Retina (tissue), 1 donor: ENCODE data around the gene CABP2.
A peak's percentile ranks its signal among the peaks of the same experiment; 100 is the strongest.
"Not testable (repeated sequence)": the region's sequence is repeated elsewhere in the genome, so short reads cannot be mapped to it uniquely, and the experiment has no call there.

Experiments used
- DNase-seq: peaks from one replicate; pipeline ENCODE4 v3.0.0-alpha.2; 2016

The CABP2 gene

DNA sequence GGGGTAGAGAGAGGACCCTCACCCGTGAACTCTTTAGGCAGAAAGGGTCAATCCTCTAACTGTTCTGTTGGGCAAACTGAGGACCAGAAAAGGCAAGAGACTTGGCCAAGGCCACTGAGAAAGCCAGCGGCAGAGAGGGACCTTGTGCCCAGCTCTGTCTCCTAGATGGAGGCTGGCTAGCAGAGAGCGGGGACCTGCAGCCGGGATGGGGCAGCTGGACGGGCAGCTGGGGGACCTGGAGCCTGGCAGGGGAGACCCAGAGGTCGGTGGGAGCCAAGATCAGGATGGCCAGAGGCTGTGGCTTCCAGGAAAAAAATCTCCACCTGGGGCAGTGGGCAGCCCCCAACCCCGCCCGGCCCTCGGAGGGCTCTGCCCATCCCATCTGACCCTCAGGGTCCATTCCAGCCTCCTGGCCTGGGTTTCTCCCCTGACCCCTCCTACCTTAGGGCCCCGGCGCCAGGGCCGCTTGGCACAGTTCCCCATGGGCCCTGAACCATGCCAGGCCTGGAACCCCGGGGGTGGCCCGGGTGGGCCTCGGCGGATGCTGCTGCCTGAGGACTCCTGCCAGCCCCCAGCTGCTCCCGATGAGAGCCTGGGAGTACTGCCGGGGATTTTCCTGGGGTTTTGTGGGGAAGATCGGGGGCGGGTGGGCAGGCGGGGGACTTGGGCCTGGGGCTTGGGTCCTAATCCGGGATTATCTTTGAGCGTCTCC is at the start of gene CABP2:
Gene CABP2 (minus strand): TSS at position 603 of the 712 bp plus-strand sequence. CDS start 120 bp downstream, at position 483.
- no peak for DNase-seq

DNA sequence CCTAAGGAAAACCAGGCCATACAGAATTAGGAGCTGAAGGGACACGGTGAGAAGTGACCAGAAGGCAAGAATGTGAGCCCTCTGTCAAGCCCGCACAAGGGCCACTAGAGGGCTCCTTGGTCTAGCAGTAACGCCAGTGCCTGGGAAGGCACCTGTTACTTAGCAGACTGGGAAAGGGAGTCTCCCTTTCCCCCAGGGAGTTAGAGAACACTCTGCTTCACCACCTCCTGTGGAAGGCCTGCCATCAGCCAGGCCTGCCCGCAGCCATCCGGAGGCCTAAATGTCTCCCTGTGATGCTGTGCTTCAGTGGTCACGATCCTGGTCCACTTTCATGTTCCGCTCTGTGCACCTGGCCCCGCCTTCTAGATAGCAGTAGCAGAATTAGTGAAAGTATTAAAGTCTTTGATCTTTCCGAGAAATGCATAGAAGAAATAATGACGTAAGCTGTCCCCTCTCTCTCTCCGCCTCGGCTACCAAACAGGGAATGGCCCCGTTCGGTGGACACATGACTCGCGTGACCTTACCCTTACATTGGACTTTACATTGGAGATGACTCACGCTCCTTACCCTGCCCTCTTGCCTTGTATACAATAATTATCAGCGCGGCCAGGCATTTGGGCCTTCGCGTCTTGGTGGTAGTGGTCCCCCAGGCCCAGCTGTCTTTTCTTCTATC is 49.6 kb upstream of the CABP2 start:
- peak; percentile 50 for DNase-seq

DNA sequence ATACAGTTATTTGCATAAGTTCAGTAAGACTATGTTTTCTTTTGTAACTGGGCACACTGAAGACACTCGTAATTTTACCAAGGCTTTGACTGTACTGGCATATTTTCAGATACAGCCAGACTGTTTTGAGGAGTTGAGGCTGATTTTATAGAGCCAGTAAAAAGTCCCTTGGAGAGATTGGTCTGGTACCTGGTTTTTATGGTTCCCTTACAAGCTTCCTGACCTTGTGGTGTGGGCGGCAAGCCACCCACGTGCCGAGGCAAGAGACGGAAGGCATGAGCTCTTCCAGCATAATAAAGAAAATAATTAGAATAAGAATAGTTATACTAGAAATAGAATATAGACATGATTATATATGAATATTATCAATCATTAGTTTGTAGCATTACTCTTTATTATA is 49.1 kb upstream of the CABP2 start:
- DNase-seq: no peak

DNA sequence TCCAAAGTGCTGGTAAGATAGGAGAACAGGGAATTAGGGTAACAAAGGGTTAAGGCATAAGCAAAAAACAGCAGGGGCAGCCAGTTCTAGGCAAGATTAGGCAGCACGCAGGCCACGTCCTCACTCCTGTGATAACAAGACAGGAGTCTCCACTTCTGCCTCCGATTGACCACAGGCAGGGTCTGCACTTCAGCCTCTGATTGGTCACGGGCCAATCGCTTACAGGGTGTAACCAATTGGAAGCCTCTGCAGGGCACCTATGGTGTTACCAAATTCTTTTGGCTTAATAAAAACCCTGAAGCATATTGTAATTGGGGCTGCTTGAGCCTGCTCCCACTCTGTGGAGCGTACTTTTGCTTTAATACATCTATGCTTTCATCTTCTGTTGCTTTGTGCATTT is 48.2 kb upstream of the CABP2 start:
- DNase-seq: no peak

DNA sequence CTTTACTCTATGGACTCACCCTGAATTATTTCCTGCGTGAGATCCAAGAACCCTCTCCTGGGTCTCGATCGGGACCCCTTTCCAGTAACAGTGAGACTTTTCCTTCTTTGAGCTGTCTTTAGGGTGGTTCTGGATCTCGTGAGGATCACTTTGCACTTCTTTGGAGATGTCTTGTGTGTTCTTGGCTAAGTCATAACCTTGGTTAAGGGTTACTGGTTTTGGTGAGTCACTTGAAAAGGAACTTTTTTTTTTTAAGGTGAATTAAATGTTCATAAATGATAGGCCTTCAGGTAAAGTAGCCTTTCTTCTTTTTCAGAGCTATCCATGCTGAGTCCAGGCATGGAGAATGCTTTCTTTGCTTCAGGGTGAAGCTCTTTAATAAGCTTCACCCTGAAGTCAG is 41.0 kb upstream of the CABP2 start:
- no peak for DNase-seq

DNA sequence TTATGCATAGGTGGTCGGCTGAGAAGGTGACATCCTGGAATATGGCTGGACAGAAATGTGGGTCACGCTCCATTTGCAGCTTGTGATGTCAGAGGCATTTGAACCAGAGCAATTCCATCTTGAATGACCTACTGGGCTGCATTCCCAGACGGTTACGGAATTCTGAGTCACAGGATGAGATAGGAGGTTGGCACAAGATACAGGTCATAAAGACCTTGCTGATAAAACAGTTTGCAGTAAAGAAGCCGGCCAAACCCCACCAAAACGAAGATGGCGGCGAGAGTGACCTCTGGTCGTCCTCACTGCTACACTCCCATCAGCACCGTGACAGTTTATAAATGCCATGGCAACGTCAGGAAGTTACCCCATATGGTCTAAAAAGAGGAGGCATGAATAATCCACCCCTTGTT is 40.5 kb upstream of the CABP2 start:
- DNase-seq: not testable (repeated sequence)

DNA sequence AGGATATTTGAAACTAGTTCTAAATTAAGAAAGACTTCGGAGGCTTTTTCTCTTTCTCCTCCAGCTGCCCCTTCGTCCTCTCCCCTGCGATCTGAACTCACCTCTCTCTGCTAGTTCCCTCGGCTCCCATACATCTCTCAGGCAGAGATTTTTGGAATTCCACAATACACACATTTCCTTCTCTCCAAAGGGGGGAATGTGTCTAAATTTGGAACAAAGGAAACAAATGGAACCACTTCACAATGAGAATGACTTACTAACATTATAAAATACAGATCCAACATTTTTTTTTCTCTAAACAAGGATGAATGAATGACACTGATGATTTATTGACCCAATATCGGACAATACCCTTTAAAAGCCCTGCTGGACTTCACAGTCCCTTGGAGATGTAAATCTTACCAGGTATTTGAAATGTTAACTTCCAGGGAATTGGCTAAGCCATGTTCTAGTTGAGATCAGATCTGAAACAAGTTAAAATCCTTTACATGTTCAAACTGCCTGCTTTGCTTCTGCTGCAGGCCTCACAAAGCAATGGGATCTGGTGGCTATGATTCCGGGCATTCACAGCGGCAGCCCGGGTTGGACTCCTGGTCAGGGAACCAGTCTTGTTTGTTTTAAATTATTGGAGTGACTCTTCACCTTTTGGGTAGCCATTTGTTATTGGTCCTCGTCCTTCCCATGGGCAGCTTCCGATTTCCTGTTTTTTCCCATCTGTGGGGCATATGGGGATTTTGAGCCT is 39.9 kb upstream of the CABP2 start:
- DNase-seq: no peak

DNA sequence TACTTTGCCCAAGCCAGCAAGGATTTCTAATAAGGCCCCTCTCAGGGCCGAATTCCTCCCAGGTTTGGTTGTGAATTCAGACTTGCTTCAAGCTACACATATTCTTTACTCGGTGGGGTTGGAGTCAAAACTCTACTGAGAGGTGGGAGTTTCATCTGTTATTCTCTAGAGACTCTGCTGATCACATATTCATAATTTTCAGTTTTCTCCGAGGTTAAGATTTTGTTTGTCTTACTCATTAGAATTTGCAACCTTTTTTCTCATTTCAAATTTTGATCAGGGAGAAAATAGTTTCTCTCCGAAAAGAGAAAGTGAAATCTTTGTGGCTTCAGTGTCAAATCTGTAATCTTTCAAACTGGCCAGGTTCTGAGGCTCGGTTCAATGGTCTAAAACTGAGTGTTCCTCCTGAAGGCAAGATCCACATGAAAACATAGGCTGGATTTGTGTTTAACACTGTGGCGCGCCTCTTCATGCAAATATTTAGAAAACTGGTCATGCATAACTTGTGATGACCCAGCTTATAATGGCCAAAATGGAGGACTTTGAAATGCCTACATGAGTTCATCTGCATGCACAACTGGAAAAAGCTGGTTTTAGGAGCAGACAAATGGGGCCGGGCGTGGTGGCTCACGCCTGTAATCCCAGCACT is 38.8 kb upstream of the CABP2 start:
- no peak for DNase-seq

DNA sequence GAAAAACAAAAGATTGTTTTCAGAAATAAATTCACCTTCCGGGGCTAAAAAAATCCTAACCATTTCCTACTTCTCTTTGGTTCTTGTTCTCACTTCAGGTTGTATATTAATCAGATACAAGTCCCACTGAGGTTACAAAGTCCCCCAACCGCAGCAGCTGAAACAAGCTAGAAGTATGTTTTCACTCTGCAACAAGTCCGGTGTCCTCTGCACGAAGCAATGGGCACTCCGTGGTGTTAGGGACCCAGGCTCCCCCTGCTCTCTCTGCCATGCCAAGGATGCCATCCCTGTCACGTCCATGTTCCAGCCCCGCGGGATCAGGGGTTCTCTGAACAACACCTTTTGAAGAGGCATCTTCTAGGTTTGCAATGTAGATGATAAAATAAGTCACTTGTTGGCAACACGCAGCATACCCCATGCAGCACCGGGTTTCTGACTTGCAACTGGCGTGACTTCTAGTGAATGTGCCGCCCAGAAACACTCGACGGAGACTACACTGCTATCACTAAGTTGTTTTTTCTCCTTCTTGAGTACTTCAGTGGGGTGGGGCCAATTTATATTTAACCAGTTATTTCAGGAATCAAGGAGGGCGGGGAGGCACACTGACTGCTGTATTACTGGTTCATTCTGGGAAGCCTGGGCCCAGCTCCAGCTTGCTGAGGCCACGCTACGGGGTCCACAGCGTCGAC is 35.0 kb upstream of the CABP2 start:
- DNase-seq: no peak

DNA sequence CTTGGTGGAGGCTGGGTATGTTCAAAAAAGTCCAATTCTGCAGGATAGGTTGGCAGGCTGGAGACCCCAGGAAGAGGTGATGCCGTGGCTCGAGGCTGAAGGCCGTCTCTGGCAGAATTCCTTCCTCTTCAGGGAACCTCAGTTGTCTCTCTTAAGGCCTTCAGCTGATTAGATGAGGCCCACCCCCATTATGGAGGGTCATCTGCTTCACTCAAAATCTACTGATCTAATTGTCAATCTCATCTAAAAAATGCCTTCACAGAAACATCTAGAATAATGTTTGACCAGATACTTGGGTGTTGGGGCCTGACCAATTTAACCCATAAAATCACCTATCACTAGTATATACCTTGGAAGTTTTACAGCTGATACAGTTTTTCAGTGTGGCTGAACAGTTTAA is 33.0 kb upstream of the CABP2 start:
- no peak for DNase-seq

DNA sequence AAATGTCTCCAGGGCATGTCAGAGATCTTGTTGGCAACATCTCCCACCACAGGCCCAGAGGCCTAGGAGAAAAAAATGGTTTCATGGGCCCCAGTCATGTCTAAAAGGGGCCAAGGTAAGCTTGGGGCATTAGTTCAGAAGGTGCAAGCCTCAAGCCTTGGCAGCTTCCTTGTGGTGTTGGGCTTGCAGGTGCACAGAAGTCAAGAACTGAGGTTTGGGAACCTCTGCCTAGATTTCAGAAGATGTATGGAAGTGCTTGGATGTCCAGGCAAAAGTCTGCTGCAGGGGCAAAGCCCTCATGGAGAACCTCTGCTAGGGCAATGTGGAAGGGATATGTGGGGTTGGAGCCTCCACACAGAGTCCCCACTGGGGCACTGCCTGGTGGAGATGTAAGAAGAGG is 28.5 kb upstream of the CABP2 start:
- DNase-seq: not testable (repeated sequence)

DNA sequence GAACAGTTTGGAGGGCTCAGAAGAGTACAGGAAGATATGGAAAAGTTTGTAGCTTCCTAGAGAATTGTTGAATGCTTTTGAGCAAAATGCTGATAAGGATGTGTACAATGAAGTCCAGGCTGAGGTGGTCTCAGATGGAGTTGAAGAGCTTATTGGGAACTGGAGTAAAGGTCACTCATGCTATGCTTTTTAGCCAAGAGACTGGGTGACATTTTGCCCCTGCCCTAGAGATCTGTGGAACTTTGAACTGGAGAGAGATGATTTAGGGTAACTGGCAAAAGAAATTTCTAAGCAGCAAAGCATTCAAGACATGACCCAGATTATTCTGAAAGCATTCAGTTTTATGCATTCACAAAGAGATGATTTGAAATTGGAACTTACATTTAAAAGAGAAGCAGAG is 27.9 kb upstream of the CABP2 start:
- no peak for DNase-seq

DNA sequence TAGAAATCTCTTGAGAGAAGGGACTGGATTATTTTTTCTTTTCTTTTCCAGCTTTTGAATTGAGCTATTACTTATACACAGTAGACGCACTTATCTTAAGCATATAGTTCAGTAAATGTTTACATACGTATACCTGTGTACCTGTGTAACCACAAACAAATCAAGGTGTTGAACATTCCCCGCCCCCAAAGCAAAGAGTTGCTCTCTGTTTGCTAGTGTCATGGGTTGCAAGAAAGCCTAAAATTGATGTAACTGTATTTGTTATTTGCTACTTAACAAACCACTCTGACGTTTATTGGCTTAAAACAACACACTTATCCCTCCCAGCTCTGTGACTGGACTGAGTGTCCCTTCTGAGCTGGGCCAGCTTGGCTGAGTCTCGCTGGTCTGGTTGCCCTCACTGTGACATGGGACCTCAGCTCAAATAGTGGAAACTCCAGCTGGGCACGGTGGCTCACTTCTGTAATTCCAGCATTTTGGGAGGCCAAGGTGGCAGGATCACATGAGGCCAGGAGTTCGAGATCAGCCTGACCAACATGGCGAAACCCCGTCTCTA is 25.4 kb upstream of the CABP2 start:
- no peak for DNase-seq

DNA sequence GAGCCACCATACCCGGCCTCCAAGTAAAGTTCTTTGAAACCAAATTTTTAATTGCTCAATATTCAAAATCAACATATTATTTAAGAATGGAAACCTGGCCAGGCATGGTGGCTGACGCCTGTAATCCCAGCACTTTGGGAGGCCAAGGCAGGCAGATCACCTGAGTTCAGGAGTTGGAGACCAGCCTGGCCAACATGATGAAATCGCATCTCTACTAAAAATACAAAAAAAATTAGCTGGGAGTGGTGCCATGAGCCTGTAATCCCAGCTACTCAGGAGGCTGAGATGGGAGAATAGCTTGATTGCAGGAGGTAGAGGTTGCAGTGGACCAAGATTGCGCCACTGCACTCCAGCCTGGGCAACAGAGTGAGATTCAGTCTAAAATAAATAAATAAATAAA is 24.9 kb upstream of the CABP2 start:
- DNase-seq: not testable (repeated sequence)

DNA sequence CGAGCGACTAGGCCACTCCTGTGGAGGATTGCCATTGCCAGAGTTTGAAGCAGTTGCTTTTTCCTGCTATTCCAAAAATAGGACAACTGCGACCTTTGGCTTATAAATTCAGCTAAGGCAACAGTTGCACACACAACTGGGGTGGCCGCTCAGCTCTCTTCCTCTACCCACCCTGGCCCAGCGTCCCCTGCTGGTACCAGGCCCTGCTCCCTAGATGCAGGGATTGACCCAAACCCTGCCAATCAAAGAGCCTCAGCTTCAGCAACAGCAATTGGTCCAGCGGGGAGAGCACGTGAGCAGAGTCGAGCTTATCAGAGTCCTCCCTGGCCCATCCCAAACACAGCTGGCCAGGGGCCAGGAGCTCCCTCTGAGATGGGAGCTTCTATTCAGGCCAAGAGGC is 22.0 kb upstream of the CABP2 start:
- no peak for DNase-seq

DNA sequence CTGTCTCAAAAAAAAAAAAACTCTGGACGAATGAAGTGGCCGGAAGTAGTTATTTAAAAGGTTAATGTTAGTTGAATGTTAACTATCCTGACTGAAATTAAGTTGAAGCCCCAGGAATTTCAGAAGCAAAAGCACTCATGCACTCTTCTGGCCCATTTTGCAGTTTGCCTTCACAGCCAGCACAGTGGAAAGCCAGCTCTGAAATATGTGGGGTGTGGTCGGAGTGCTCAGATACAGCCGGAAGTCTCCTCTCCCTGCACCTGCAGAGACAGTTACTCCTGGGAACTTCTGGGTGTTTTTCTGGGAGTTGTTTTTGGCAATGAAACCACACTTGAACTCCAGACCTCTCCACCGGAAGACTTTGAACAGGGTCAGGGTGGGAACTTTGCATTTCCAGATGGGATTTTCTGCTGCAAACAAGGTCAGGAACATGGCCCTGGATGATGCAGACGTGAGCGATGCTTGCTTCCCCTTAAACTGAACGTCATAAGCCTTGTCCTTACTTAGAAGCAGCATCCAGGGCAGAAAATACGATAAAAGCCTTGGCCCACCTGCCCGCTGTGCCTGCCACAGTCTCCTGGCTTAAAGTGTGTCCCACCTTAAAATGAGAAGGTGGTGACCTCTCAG is 21.5 kb upstream of the CABP2 start:
- no peak for DNase-seq

DNA sequence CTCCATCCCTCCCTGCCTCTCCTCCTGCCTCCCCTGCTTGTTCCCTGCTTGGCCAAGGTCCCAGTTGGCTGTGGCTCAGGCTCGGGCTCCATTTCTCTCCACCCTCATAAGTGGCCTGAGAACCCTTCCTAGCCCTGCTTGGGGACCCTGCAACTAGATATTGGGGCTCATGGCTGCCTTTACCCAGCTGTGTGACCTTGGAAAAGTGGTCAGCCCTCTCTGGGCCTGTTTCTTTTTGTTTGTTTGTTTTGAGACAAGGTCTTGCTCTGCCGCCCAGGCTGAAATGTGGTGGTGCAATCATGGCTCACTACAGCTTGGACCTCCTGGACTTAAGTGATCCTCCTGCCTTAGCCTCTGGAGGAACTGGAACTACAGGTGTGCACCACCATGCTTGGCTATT is 20.3 kb upstream of the CABP2 start:
- no peak for DNase-seq

DNA sequence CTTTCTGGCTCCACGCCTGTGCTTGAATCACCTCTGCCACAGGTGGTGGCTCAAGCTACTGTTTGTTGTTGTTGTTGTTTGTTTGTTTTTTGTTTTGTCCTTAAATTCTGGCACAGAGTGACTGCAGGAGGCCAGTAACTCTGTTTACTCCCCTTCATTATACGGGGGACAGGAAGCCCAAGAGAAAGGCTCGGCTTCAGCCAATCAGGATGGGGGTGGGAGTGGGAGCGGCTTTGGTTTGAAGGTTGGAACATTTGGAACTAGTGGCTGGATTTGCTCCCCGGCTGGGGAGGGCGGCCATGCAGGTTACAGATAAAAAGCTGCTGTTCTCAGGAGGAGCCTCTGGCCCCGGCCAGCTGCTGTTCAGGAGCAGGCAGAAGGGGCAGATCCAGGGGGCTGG is 19.7 kb upstream of the CABP2 start:
- DNase-seq: no peak

DNA sequence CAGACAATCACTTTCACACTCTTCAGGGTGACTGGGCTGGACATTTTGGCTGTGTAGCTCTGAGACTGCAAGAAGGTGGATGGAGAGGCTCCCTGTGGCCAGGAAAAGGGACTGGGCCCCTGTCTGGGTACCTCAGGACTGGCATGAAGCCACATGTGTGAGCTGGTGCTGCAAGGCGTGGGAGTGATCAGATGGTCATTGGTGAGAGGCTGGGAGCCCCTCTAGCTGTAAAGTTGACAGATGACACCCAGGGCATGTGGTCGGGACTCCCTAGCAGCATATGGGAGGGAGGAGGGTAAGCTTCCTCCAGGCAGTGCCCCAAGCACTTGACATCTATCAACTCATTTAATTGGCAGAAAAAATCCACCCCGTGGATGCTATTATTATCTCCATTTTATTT is 18.9 kb upstream of the CABP2 start:
- DNase-seq: no peak

DNA sequence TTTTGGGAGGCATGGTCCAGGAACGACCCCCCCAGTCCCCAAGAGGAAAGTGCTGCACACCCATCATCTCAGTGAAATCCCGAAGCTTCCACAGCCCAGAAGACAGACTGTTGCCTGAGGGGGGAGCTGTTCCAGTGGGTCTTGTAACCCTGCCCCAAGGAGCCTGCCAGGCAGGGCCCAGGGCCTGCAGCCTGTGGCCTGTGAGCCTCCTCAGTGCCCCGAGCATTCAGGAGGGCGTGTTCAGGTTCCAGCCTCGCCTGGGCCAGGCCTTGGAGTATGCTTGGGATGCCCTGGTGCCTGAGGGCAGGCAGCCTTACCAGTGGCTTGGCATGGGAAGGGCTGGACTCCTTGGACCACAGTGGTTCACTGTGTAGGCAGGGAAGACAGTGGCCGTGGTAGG is 18.0 kb upstream of the CABP2 start:
- no peak for DNase-seq

DNA sequence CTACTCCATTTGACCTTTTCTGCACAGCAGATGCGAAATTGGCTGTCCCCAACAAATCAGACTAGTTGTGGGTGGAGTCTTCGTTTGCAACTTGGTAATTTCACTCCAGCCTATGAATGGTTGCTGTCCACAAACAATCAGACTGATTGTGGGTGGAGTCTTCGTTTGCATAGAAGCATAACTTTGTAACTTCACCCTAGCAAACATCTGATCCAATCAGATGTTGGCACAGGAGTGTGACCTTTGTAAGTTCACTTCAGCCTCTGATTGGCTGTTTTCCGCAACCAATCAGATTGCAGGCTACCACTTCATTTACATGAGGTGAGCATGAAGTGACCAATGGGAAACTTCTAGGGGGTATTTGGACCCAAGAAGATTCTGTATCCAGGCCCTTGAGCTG is 16.3 kb upstream of the CABP2 start:
- DNase-seq: no peak
